GM21619 (cell line): ENCODE data around the gene TSPAN5.
"Not testable (repeated sequence)": the region's sequence is repeated elsewhere in the genome, so short reads cannot be mapped to it uniquely, and the experiment has no call there.

Experiments used
- ATAC-seq: cut with Tn5 transposase; IDR thresholded peaks from one replicate; pipeline ENCODE4 v1.9.1; 2021; ENCODE audit not compliant: unreplicated experiment

Gene TSPAN5

GRCh38 chr4:98558471-98559169, 99.8 kb downstream of the TSPAN5 start:
- ATAC-seq = no peak

- ATAC-seq = no peak
These were observed 101.1 kb downstream of the TSPAN5 start for GRCh38 chr4:98557194-98557892.

GRCh38 chr4:98556451-98556850, 102.0 kb downstream of the TSPAN5 start:
- no peak for ATAC-seq

GRCh38 chr4:98555798-98556445, 102.5 kb downstream of the TSPAN5 start:
- no peak for ATAC-seq

GRCh38 chr4:98546910-98547594, 111.4 kb downstream of the TSPAN5 start:
- ATAC-seq = no peak

GRCh38 chr4:98544818-98545414, 113.5 kb downstream of the TSPAN5 start:
- ATAC-seq = no peak

GRCh38 chr4:98544141-98544817, 114.1 kb downstream of the TSPAN5 start:
- ATAC-seq = no peak

- no peak for ATAC-seq
These were observed 116.4 kb downstream of the TSPAN5 start for GRCh38 chr4:98542011-98542410.

GRCh38 chr4:98540803-98541202, 117.6 kb downstream of the TSPAN5 start:
- no peak for ATAC-seq

GRCh38 chr4:98539741-98540140, 118.7 kb downstream of the TSPAN5 start:
- ATAC-seq = no peak

- no peak for ATAC-seq
These were observed 119.1 kb downstream of the TSPAN5 start for GRCh38 chr4:98539299-98539698.

- ATAC-seq = no peak
These were observed 121.8 kb downstream of the TSPAN5 start for GRCh38 chr4:98536631-98537030.

- ATAC-seq = not testable (repeated sequence)
These were observed 124.3 kb downstream of the TSPAN5 start for GRCh38 chr4:98534146-98534545.

GRCh38 chr4:98530572-98530971, 127.8 kb downstream of the TSPAN5 start:
- ATAC-seq = no peak

GRCh38 chr4:98529970-98530569, 128.3 kb downstream of the TSPAN5 start:
- ATAC-seq = no peak

GRCh38 chr4:98528882-98529281, 129.5 kb downstream of the TSPAN5 start:
- no peak for ATAC-seq

- ATAC-seq = no peak
These were observed 130.7 kb downstream of the TSPAN5 start for GRCh38 chr4:98527534-98528269.

- no peak for ATAC-seq
These were observed 134.2 kb downstream of the TSPAN5 start for GRCh38 chr4:98524230-98524629.

GRCh38 chr4:98522636-98523395, 135.6 kb downstream of the TSPAN5 start:
- ATAC-seq = no peak
